ENCODE data around the gene LRCH1.
"Not testable (repeated sequence)": the region's sequence is repeated elsewhere in the genome, so short reads cannot be mapped to it uniquely, and the experiment has no call there.

LRCH1 gene

GRCh38 chr13:46726347-46726746 lies 173.4 kb downstream of the LRCH1 start:
- no peak for DNase-seq

GRCh38 chr13:46728777-46729176 lies 175.8 kb downstream of the LRCH1 start:
- DNase-seq, result peak; percentile 3

GRCh38 chr13:46731535-46731934 lies 178.6 kb downstream of the LRCH1 start:
- DNase-seq, result no peak

- no peak for DNase-seq
These were observed 182.5 kb downstream of the LRCH1 start for GRCh38 chr13:46735425-46735824.

GRCh38 chr13:46736541-46737310 lies 183.8 kb downstream of the LRCH1 start:
- no peak for DNase-seq

- no peak for DNase-seq
These were observed 185.1 kb downstream of the LRCH1 start for GRCh38 chr13:46738055-46738454.

GRCh38 chr13:46738766-46739165 lies 185.8 kb downstream of the LRCH1 start:
- no peak for DNase-seq

GRCh38 chr13:46739447-46740098 lies 186.6 kb downstream of the LRCH1 start:
- DNase-seq, result no peak

GRCh38 chr13:46743191-46743590 lies 190.2 kb downstream of the LRCH1 start:
- no peak for DNase-seq

GRCh38 chr13:46745062-46745461 lies 192.1 kb downstream of the LRCH1 start:
- no peak for DNase-seq

- DNase-seq, result no peak
These were observed 192.7 kb downstream of the LRCH1 start for GRCh38 chr13:46745706-46746105.

- DNase-seq, result no peak
These were observed 194.3 kb downstream of the LRCH1 start for GRCh38 chr13:46747031-46747820.

GRCh38 chr13:46748300-46748699 lies 195.3 kb downstream of the LRCH1 start:
- DNase-seq, result no peak

- no peak for DNase-seq
These were observed 197.0 kb downstream of the LRCH1 start for GRCh38 chr13:46749951-46750350.

- DNase-seq, result no peak
These were observed 199.1 kb downstream of the LRCH1 start for GRCh38 chr13:46751811-46752635.

- DNase-seq, result peak; percentile 9
These were observed 200.2 kb downstream of the LRCH1 start for GRCh38 chr13:46753137-46753536.

GRCh38 chr13:46753917-46754316 lies 200.9 kb downstream of the LRCH1 start:
- no peak for DNase-seq

GRCh38 chr13:46754812-46755211 lies 201.8 kb downstream of the LRCH1 start:
- DNase-seq, result no peak

- DNase-seq, result not testable (repeated sequence)
These were observed 202.5 kb downstream of the LRCH1 start for GRCh38 chr13:46755508-46755907.

- no peak for DNase-seq
These were observed 204.0 kb downstream of the LRCH1 start for GRCh38 chr13:46756977-46757376.

GRCh38 chr13:46757640-46758039 lies 204.7 kb downstream of the LRCH1 start:
- no peak for DNase-seq

- no peak for DNase-seq
These were observed 206.9 kb downstream of the LRCH1 start for GRCh38 chr13:46759846-46760245.

GRCh38 chr13:46761174-46761573 lies 208.2 kb downstream of the LRCH1 start:
- DNase-seq, result no peak

All from NCI-H146 (cell line).